Placental pericyte (primary cell): ENCODE results near the gene MS4A18. TPM values are rescaled to one million over a fixed set of nuclear protein-coding genes. Genes with fewer than 3 reads are reported as not detected.

Source experiments
- total RNA-seq: library from RNA; depleted of rRNA; stranded (reverse); fragments of >200 nt; gene quantifications from 2 replicates; pipeline ENCODE4 v1.2.3, GENCODE V29; 2012

The MS4A18 gene
- total RNA-seq = not detected in 2 replicates

DNA sequence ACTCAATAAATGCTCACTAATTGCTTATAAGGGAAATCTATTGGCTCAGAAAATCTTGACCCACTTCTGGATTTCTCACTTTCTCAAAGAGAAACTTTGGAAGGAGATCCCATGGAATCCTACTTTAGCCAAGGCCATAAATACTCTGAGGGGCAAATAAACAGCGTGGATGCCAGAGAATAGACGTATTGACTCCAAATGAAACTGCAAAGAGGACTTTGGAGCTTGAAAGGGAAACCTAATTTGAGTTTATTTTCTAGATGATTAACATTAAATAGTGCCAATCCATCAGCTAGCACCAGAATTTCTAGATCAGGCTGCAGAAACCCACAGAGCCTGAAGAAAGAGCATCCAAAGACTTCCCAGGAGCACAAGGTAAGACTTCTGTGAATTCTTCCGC is at the start of gene MS4A18:
TSS of gene MS4A18 (plus strand) at position 301 of the 400 bp plus-strand sequence.

GRCh38 chr11:60699284-60699691 is 25.2 kb upstream of the MS4A18 start, which contains the start of gene MS4A8:
TSS of gene MS4A8 (plus strand) at chr11:60699612. CDS start at chr11:60700861, 1,249 bp downstream.

DNA sequence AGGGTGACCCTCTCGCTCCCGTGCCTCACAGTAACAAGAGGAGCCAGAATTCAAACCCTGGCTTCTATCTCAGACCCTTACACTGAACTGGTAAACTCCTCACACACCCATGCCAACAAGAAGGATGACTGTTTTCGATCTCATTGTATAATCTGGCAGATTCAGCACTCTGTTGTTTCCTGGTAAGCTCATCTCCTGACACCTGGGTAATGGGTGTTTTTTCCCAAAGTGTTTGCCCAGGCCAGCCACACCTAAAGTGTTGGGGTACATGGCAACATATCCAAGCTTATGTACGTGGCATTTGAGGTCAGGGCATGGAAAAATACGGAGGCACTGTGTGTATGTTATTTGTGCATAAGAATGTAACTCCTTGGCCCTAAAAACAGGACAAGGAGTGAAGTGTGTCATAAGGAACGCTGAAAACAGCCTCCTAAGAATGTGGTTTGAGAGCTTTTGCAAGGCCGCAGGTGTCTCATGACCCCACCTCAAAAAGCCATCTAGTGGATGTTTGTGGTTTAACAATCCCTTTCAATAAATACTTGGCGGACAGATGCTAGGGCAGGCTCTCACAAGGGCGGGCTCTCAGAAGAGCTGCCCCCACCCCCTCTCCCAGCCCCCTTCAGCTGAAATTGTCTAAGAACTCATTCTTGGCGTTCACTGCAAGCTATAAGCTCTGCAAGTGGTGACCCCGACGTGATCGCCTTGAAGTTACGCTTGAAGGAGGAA is 31.9 kb downstream of the MS4A18 start, which contains the start of gene MS4A15:
TSS of gene MS4A15 (plus strand) at position 561 of the 726 bp plus-strand sequence. CDS start 6,867 bp downstream, outside the sequence.

GRCh38 chr11:60785136-60785535 is 60.6 kb downstream of the MS4A18 start, which contains the start of gene MS4A10:
TSS of gene MS4A10 (plus strand) at chr11:60785333. CDS start at chr11:60790336, 5,003 bp downstream.

Other genes starting within 250 kb of the MS4A18 start
- gene MS4A12, start 231.9 kb upstream of the MS4A18 start, total RNA-seq = not detected in 2 replicates
- gene MS4A13, start 209.3 kb upstream of the MS4A18 start, total RNA-seq = not detected in 2 replicates
- not detected in 2 replicates for gene MS4A8, start 25.1 kb upstream of the MS4A18 start, total RNA-seq
- gene MS4A15, start 32.1 kb downstream of the MS4A18 start, total RNA-seq = not detected in 2 replicates
- not detected in 2 replicates for gene MS4A10, start 60.6 kb downstream of the MS4A18 start, total RNA-seq
- 14.2 and 37.5 TPM in 2 replicates for gene CCDC86, start 117.4 kb downstream of the MS4A18 start, total RNA-seq
- gene PTGDR2, start 131.2 kb downstream of the MS4A18 start, total RNA-seq = under 0.01 TPM in 2 replicates
- gene ZP1, start 142.8 kb downstream of the MS4A18 start, total RNA-seq = 0.14 TPM in 1 of 2 replicates, not detected in the other
- 60.4 and 108 TPM in 2 replicates for gene PRPF19, start 181.9 kb downstream of the MS4A18 start, total RNA-seq
- 18.8 and 37.8 TPM in 2 replicates for gene TMEM109, start 189.4 kb downstream of the MS4A18 start, total RNA-seq
- 113 and 158 TPM in 2 replicates for gene TMEM132A, start 199.7 kb downstream of the MS4A18 start, total RNA-seq
- 13.2 and 18.4 TPM in 2 replicates for gene SLC15A3, start 227.5 kb downstream of the MS4A18 start, total RNA-seq
- not detected in 2 replicates for gene CD6, start 247.0 kb downstream of the MS4A18 start, total RNA-seq